Stomach (tissue), 9 donors: ENCODE data around the gene ATG9B. TPM values are rescaled to one million over a fixed set of nuclear protein-coding genes. Genes with fewer than 3 reads are reported as not detected.
A peak's percentile ranks its signal among the peaks of the same experiment; 100 is the strongest.
"Not testable (repeated sequence)": the region's sequence is repeated elsewhere in the genome, so short reads cannot be mapped to it uniquely, and the experiment has no call there.

Experiments
- DNase-seq, 2 donors: peaks; one replicate each; pipeline versions ENCODE4 v3.0.0 to v3.0.0-alpha.2; 2013 to 2019
- H3K27ac ChIP-seq, 5 donors: fragments of 200-600 bp in 4 of 5; sonication (generic) in 4 of 5; one replicate each; pipeline ENCODE4 v1.5.1; 2013 to 2019; ENCODE audit warnings: mild to moderate bottlenecking in 1 of 5, moderate library complexity in 1 of 5
- H3K27me3 ChIP-seq, 3 donors: fragments of 200-600 bp; sonication (generic); one replicate each; pipeline ENCODE4 v1.5.1; 2017 to 2019; ENCODE audit warnings: mixed run types in 1 of 3
- H3K36me3 ChIP-seq, 4 donors: fragments of 200-600 bp; sonication (generic); 1 replicate in 3 of 4; 2 replicates in 1 of 4; pipeline ENCODE4 v1.5.1; 2016 to 2019
- H3K4me1 ChIP-seq, 4 donors: fragments of 200-600 bp; sonication (generic); one replicate each; pipeline ENCODE4 v1.5.1; 2016 to 2019
- H3K4me3 ChIP-seq, 4 donors: fragments of 200-600 bp; sonication (generic) in 3 of 4; one replicate each; pipeline ENCODE4 v1.5.1; 2016 to 2019; ENCODE audit warnings: mild to moderate bottlenecking in 1 of 4
- H3K9me3 ChIP-seq, 4 donors: fragments of 200-600 bp; sonication (generic); one replicate each; pipeline ENCODE4 v1.5.1; 2016 to 2019
- EP300 ChIP-seq: sonication (generic); formaldehyde crosslinking; IDR thresholded peaks from one replicate; pipeline ENCODE4 v1.6.1; 2017; ENCODE audit warnings: antibody characterized with exemption
- POLR2A ChIP-seq, 4 donors: fragments of 450-650 bp; IDR thresholded peaks; one replicate each; pipeline ENCODE4 v1.6.1; 2016; ENCODE audit warnings: antibody characterized with exemption in 4 of 4, control low read depth in 2 of 4, mild to moderate bottlenecking in 1 of 4, moderate library complexity in 1 of 4
- POLR2AphosphoS5 ChIP-seq, 3 donors: sonication (generic); formaldehyde crosslinking; IDR thresholded peaks; one replicate each; pipeline ENCODE4 v1.6.1; 2016; ENCODE audit warnings: antibody characterized with exemption in 3 of 3
- WGBS, 5 donors: extraction: QIAGEN DNeasy Blood & Tissue Kit in 3 of 5; methylation state at CpG; one replicate each; pipeline versions ENCODE4 v1.1.5 to v1.1.7; 2013 to 2018; 5-methylcytosine and 5-hydroxymethylcytosine counted together
- intact Hi-C: fragments of 100-400 bp; cut with DNase I; formaldehyde crosslinking; loops from one replicate; pipeline ENCODE4 v1.15.1; 2023; ENCODE audit warnings: low total_unique reads
- polyA plus RNA-seq, 3 donors: library from polyadenylated mRNA; stranded (reverse); fragments of 200-250 nt; gene quantifications; one replicate each; pipeline ENCODE4 v1.2.3, GENCODE V29; 2013
- total RNA-seq, 5 donors: library from RNA; depleted of rRNA; stranded (reverse); fragments of >200 nt; gene quantifications; one replicate each; pipeline versions ENCODE4 v1.1.0 to v1.2.3, GENCODE V29; 2014 to 2016
- TF ChIP-seq, protein P1 (sequence below), 7 experiments: fragments of 450-650 bp in 4 of 7; fragments of 200-600 bp in 3 of 7; sonication (generic) in 3 of 7; IDR thresholded peaks; one replicate each; pipeline ENCODE4 v1.5.1; 2016 to 2019; ENCODE audit warnings: antibody characterized with exemption in 7 of 7, control low read depth in 2 of 7, mild to moderate bottlenecking in 1 of 7
- donor health status: healthy with polysubstance abuse.
- donor health status: Bipolar disorder and iron deficiency.
- donor health status: healthy.

ATG9B gene
- total and polyA plus RNA-seq, 8 donors: 0.31 to 33.0 (median 8.8) TPM; not detected in 4

- peaks cover 29 to 64% (median 48%) of the 10 kb centered on the region in 4 donors for H3K4me1 ChIP-seq
- DNase-seq: peak; percentile 67 to 96
- intact Hi-C loops: no loop called here
- H3K27ac ChIP-seq: peak overlapping the region in 2 of 5 donors; percentile 19 to 42
- peaks cover 0 to 99% (median 32%) of the 10 kb centered on the region in 3 donors for H3K27me3 ChIP-seq
- peak overlapping the region; percentile 23 to 45 (median 26) for H3K4me3 ChIP-seq
- TF ChIP-seq, protein P1, sequence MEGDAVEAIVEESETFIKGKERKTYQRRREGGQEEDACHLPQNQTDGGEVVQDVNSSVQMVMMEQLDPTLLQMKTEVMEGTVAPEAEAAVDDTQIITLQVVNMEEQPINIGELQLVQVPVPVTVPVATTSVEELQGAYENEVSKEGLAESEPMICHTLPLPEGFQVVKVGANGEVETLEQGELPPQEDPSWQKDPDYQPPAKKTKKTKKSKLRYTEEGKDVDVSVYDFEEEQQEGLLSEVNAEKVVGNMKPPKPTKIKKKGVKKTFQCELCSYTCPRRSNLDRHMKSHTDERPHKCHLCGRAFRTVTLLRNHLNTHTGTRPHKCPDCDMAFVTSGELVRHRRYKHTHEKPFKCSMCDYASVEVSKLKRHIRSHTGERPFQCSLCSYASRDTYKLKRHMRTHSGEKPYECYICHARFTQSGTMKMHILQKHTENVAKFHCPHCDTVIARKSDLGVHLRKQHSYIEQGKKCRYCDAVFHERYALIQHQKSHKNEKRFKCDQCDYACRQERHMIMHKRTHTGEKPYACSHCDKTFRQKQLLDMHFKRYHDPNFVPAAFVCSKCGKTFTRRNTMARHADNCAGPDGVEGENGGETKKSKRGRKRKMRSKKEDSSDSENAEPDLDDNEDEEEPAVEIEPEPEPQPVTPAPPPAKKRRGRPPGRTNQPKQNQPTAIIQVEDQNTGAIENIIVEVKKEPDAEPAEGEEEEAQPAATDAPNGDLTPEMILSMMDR (IDR thresholded peaks at IDR 0.05): no peak
- TF ChIP-seq POLR2A (IDR thresholded peaks at IDR 0.05) (no peak), EP300 (no peak), POLR2AphosphoS5 (IDR thresholded peaks at IDR 0.05) (no peak)
- no peaks in the 10 kb centered on the region for H3K9me3 ChIP-seq
- no peaks in the 10 kb centered on the region for H3K36me3 ChIP-seq
- 16 to 43% (median 26%) methylated on average over 31 to 55 of the region's 55 CpGs for WGBS, 5 donors
Measured at GRCh38 chr7:151013733-151014497, 10.4 kb downstream of the ATG9B start.

GRCh38 chr7:151013356-151013732 lies 10.9 kb downstream of the ATG9B start:
- Histone ChIP-seq H3K27ac (no peak overlapping the region), H3K4me1 (peaks cover 23 to 64% (median 49%) of the 10 kb centered on the region in 4 donors), H3K27me3 (peaks cover 0 to 99% (median 27%) of the 10 kb centered on the region in 3 donors), H3K9me3 (no peaks in the 10 kb centered on the region), H3K4me3 (peak overlapping the region; percentile 23 to 45 (median 26)), H3K36me3 (no peaks in the 10 kb centered on the region)
- TF ChIP-seq POLR2AphosphoS5 (IDR thresholded peaks at IDR 0.05): no peak
- TF ChIP-seq, protein P1 (IDR thresholded peaks at IDR 0.05): no peak
- no peak for TF ChIP-seq EP300
- TF ChIP-seq POLR2A (IDR thresholded peaks at IDR 0.05): no peak
- WGBS, 5 donors: 16 to 66% (median 33%) methylated on average over 5 to 26 of the region's 26 CpGs
- intact Hi-C loops: no loop called here
- no peak for DNase-seq

DNA sequence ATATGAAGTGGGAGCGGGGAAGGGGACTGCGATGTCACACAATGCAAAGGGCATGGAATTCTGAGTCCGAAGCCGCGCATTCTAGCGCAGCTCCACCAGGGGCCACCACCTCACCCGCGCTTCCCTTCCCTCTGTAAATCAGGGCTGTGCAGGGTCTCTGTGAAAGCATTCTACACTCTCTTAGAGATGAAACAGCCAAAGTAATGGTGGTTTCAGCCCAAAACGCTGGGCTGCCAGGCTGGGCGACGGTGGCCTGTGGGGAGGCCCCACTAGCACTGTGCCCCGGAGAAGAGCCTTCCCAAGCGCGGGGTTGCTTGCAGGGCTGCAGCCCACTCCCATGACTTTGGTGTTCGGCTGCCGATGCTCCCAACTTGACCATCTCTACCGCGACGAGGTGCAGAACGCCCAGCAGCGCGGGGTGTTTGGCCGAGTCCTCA lies 11.4 kb downstream of the ATG9B start:
- H3K27me3 ChIP-seq: peaks cover 0 to 98% (median 23%) of the 10 kb centered on the region in 3 donors
- DNase-seq: peak in 1 of 2 donors; percentile 80
- no peak overlapping the region for H3K27ac ChIP-seq
- no peaks in the 10 kb centered on the region for H3K36me3 ChIP-seq
- H3K9me3 ChIP-seq: no peaks in the 10 kb centered on the region
- no peak for TF ChIP-seq POLR2AphosphoS5 (IDR thresholded peaks at IDR 0.05)
- no peak for TF ChIP-seq POLR2A (IDR thresholded peaks at IDR 0.05)
- no peak for TF ChIP-seq EP300
- TF ChIP-seq, protein P1 (IDR thresholded peaks at IDR 0.05): peak in 5 of 7 experiments; percentile 13 to 30 (median 20)
- 36 to 54% (median 46%) methylated on average over 23 of the region's 23 CpGs for WGBS, 5 donors
- peaks cover 19 to 64% (median 47%) of the 10 kb centered on the region in 4 donors for H3K4me1 ChIP-seq
- intact Hi-C loops: no loop called here
- no peak overlapping the region for H3K4me3 ChIP-seq

- Histone ChIP-seq H3K27ac (no peak overlapping the region), H3K36me3 (no peaks in the 10 kb centered on the region), H3K4me1 (peaks cover 14 to 60% (median 47%) of the 10 kb centered on the region in 4 donors), H3K27me3 (peaks cover 0 to 95% (median 21%) of the 10 kb centered on the region in 3 donors), H3K9me3 (no peaks in the 10 kb centered on the region), H3K4me3 (no peak overlapping the region)
- WGBS, 5 donors: 36 to 58% (median 47%) methylated on average over 6 of the region's 6 CpGs
- intact Hi-C loops: no loop called here
- TF ChIP-seq, protein P1 (IDR thresholded peaks at IDR 0.05): no peak
- peak in 1 of 3 donors; percentile 4 for TF ChIP-seq POLR2AphosphoS5 (IDR thresholded peaks at IDR 0.05)
- DNase-seq: peak in 1 of 2 donors; percentile 86
Measured at GRCh38 chr7:151012031-151012692, 12.1 kb downstream of the ATG9B start.

GRCh38 chr7:151011616-151012015 lies 12.7 kb downstream of the ATG9B start:
- H3K9me3 ChIP-seq, DNase-seq, H3K27ac ChIP-seq, H3K4me3 ChIP-seq, H3K36me3 ChIP-seq, intact Hi-C loops: not testable (repeated sequence)
- peaks cover 14 to 64% (median 48%) of the 10 kb centered on the region in 4 donors for H3K4me1 ChIP-seq
- H3K27me3 ChIP-seq: peaks cover 0 to 90% (median 21%) of the 10 kb centered on the region in 3 donors
- WGBS, 5 donors: 82 to 92% (median 85%) methylated on average over 12 of the region's 12 CpGs
